Measurements from ENCODE around the gene XRCC6.

DNA sequence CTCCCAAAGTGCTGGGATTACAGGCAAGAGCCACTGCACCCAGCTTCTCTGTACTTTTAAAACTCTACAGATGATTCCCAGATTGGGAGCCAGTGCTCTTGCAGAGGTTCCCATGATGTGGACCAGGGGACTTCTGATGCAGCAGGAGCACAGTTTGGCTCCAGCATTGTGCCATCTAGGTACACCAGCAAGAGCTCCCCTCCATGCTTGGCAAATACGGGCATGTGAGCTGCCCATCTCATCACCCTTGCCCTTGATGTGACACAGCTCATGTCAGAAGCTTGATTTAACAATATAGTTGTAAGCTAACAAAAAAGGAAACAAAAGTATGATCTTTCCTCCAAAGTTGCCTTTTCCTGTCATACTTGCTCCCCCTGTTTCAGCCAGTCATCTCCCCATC is 38.8 kb downstream of the XRCC6 start:
- TF ChIP-seq, protein P1, sequence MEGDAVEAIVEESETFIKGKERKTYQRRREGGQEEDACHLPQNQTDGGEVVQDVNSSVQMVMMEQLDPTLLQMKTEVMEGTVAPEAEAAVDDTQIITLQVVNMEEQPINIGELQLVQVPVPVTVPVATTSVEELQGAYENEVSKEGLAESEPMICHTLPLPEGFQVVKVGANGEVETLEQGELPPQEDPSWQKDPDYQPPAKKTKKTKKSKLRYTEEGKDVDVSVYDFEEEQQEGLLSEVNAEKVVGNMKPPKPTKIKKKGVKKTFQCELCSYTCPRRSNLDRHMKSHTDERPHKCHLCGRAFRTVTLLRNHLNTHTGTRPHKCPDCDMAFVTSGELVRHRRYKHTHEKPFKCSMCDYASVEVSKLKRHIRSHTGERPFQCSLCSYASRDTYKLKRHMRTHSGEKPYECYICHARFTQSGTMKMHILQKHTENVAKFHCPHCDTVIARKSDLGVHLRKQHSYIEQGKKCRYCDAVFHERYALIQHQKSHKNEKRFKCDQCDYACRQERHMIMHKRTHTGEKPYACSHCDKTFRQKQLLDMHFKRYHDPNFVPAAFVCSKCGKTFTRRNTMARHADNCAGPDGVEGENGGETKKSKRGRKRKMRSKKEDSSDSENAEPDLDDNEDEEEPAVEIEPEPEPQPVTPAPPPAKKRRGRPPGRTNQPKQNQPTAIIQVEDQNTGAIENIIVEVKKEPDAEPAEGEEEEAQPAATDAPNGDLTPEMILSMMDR (conservative IDR thresholded peaks at IDR 0.05; ENCODE audit: low read length): no peak
- no peak for TF ChIP-seq EZH2phosphoT487 (IDR thresholded peaks at IDR 0.05; ENCODE audit: borderline replicate concordance)

Data from Loucy (cell line).